ENCODE measurements around the gene ITPRID1. TPM values are rescaled to one million over a fixed set of nuclear protein-coding genes. Genes with fewer than 3 reads are reported as not detected.
"Not testable (repeated sequence)": the region's sequence is repeated elsewhere in the genome, so short reads cannot be mapped to it uniquely, and the experiment has no call there.

The ITPRID1 gene
- total and polyA plus RNA-seq, 3 experiments from 2014 or later, result not detected

DNA sequence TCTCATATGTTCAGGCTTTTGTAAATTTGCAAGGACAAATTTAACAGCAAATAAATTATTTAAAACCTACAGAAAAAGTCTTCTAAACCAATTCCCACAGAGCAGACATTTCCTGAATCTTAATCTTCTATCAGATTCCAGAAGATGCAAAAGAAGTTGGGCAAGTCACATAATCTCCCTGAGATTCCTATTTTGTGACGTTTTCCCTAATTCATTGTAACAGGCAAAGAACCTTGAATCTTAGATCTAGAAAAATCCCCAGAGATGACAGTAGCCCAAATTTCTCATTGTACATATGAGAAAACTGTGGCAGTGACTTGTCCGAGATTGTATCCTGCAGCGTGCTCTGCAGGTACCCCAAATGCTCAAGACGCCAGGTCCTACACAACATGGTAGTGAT lies 4.9 kb downstream of the ITPRID1 start:
- Mint-ChIP-seq H3K27ac (no peak overlapping the region), H3K36me3 (no peaks in the 10 kb centered on the region), H3K4me3 (no peak overlapping the region), H3K9me3 (peaks cover 2 to 14% (median 5%) of the 10 kb centered on the region in 5 donors), H3K4me1 (no peaks in the 10 kb centered on the region), H3K27me3 (no peaks in the 10 kb centered on the region)
- DNase-seq, result no peak
- CTCF ChIA-PET, result no interaction called here
- no peak overlapping the region for H3K27ac ChIP-seq (ENCODE audit: low read depth, low read length)
- H3K36me3 ChIP-seq (ENCODE audit: insufficient read depth, low read length), result no peaks in the 10 kb centered on the region
- no peak overlapping the region for H3K4me3 ChIP-seq (ENCODE audit: low read length)
- no peaks in the 10 kb centered on the region for H3K9me3 ChIP-seq (ENCODE audit: low read length)
- no peaks in the 10 kb centered on the region for H3K27me3 ChIP-seq (ENCODE audit: insufficient read depth, low read length, poor library complexity, severe bottlenecking)
- POLR2A ChIA-PET, result no interaction called here
- H3K4me1 ChIP-seq (ENCODE audit: insufficient read depth, low read length), result no peaks in the 10 kb centered on the region

DNA sequence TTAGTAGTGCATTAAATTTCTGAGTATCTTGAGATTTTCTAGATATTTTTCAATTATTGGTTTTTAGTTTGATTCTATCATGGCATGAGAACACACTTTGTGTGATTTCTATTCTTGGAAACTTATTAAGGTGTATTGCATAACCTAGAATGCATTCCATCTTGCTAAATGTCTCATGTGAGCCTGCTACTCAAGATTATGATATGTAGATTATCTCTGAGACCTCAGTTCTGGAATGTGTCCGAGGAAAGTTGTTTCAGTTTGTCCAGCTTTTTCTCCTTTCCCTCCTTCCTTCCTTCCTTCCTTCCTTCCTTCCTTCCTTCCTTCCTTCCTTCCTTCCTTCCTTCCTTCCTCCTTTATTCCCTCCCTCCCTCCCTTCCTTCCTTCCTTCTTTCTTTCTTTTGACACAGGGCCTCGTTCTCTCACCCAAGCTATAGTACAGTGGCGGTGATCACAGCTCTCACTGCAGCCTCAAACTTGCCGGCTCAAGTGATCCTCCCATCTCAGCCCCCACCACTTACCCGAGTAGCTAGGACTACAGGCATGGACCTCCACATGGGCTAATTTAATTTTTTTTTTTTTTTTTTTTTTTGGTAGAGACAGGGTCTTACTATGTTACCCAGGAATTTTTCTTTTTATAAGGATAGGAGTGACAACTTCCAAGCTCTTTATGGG lies 7.6 kb downstream of the ITPRID1 start:
- Mint-ChIP-seq H3K27me3 (no peaks in the 10 kb centered on the region), H3K4me1 (no peaks in the 10 kb centered on the region), H3K9me3 (peaks cover 2 to 9% (median 5%) of the 10 kb centered on the region in 5 donors), H3K36me3 (no peaks in the 10 kb centered on the region), H3K27ac (no peak overlapping the region), H3K4me3 (no peak overlapping the region)
- H3K9me3 ChIP-seq (ENCODE audit: low read length), result no peaks in the 10 kb centered on the region
- CTCF ChIA-PET, result no interaction called here
- H3K27me3 ChIP-seq (ENCODE audit: insufficient read depth, low read length, poor library complexity, severe bottlenecking), result no peaks in the 10 kb centered on the region
- DNase-seq, result no peak
- no peak overlapping the region for H3K27ac ChIP-seq (ENCODE audit: low read depth, low read length)
- no peak overlapping the region for H3K4me3 ChIP-seq (ENCODE audit: low read length)
- no peaks in the 10 kb centered on the region for H3K4me1 ChIP-seq (ENCODE audit: insufficient read depth, low read length)
- POLR2A ChIA-PET, result no interaction called here
- H3K36me3 ChIP-seq (ENCODE audit: insufficient read depth, low read length), result no peaks in the 10 kb centered on the region

- H3K4me3 Mint-ChIP-seq, result no peak overlapping the region
- no peaks in the 10 kb centered on the region for H3K36me3 Mint-ChIP-seq
- Histone ChIP-seq H3K27ac (ENCODE audit: low read depth, low read length) (no peak overlapping the region), H3K36me3 (ENCODE audit: insufficient read depth, low read length) (no peaks in the 10 kb centered on the region), H3K27me3 (ENCODE audit: insufficient read depth, low read length, poor library complexity, severe bottlenecking) (no peaks in the 10 kb centered on the region), H3K4me3 (ENCODE audit: low read length) (no peak overlapping the region), H3K9me3 (ENCODE audit: low read length) (no peaks in the 10 kb centered on the region), H3K4me1 (ENCODE audit: insufficient read depth, low read length) (no peaks in the 10 kb centered on the region)
- no peak for DNase-seq
- H3K27me3 Mint-ChIP-seq, result no peaks in the 10 kb centered on the region
- ChIA-PET CTCF (no interaction called here), POLR2A (no interaction called here)
- peaks cover 0 to 15% (median 5%) of the 10 kb centered on the region in 5 donors for H3K9me3 Mint-ChIP-seq
- no peak overlapping the region for H3K27ac Mint-ChIP-seq
- H3K4me1 Mint-ChIP-seq, result no peaks in the 10 kb centered on the region
These were observed 13.0 kb downstream of the ITPRID1 start for GRCh38 chr7:31526864-31527263.

GRCh38 chr7:31529103-31529502 lies 15.2 kb downstream of the ITPRID1 start:
- ChIA-PET POLR2A (no interaction called here), CTCF (no interaction called here)
- Mint-ChIP-seq H3K27ac (no peak overlapping the region), H3K27me3 (no peaks in the 10 kb centered on the region), H3K36me3 (no peaks in the 10 kb centered on the region), H3K4me3 (no peak overlapping the region), H3K4me1 (no peaks in the 10 kb centered on the region), H3K9me3 (peaks cover 0 to 20% (median 3%) of the 10 kb centered on the region in 5 donors)
- Histone ChIP-seq H3K4me1 (ENCODE audit: insufficient read depth, low read length) (no peaks in the 10 kb centered on the region), H3K9me3 (ENCODE audit: low read length) (no peaks in the 10 kb centered on the region), H3K4me3 (ENCODE audit: low read length) (no peak overlapping the region), H3K27me3 (ENCODE audit: insufficient read depth, low read length, poor library complexity, severe bottlenecking) (no peaks in the 10 kb centered on the region), H3K36me3 (ENCODE audit: insufficient read depth, low read length) (no peaks in the 10 kb centered on the region), H3K27ac (ENCODE audit: low read depth, low read length) (no peak overlapping the region)
- DNase-seq, result no peak

GRCh38 chr7:31540651-31541185 lies 26.8 kb downstream of the ITPRID1 start:
- H3K9me3 ChIP-seq (ENCODE audit: low read length); H3K4me1 ChIP-seq (ENCODE audit: insufficient read depth, low read length); H3K36me3 ChIP-seq (ENCODE audit: insufficient read depth, low read length); H3K27me3 Mint-ChIP-seq; H3K36me3 Mint-ChIP-seq; CTCF ChIA-PET; DNase-seq; H3K4me3 Mint-ChIP-seq; H3K27me3 ChIP-seq (ENCODE audit: insufficient read depth, low read length, poor library complexity, severe bottlenecking); H3K4me3 ChIP-seq (ENCODE audit: low read length); POLR2A ChIA-PET; H3K4me1 Mint-ChIP-seq; H3K27ac Mint-ChIP-seq; H3K27ac ChIP-seq (ENCODE audit: low read depth, low read length): not testable (repeated sequence)
- peaks cover 3 to 13% (median 6%) of the 10 kb centered on the region in 5 donors for H3K9me3 Mint-ChIP-seq

DNA sequence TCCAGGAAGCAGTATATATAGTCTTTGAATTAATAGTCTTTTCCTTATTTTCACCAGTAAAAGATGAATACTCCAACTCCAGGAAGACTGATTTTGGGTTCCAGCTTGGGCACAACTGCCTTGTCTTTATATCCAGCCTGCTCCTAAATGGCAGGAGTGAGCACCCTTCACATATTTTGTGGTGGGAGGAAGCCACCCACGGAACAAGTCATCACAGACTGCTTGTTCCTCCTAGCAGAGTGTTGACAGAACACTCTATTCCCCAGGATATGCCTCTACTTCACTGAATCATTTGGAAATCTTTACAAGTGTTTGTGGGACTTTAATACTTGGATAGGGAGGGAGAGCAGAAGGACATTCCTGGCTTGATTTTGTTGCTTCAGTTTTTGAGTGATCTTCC lies 31.7 kb downstream of the ITPRID1 start:
- Histone ChIP-seq H3K27me3 (ENCODE audit: insufficient read depth, low read length, poor library complexity, severe bottlenecking) (no peaks in the 10 kb centered on the region), H3K4me1 (ENCODE audit: insufficient read depth, low read length) (no peaks in the 10 kb centered on the region), H3K9me3 (ENCODE audit: low read length) (no peaks in the 10 kb centered on the region), H3K27ac (ENCODE audit: low read depth, low read length) (no peak overlapping the region), H3K4me3 (ENCODE audit: low read length) (no peak overlapping the region), H3K36me3 (ENCODE audit: insufficient read depth, low read length) (no peaks in the 10 kb centered on the region)
- Mint-ChIP-seq H3K36me3 (no peaks in the 10 kb centered on the region), H3K27me3 (no peaks in the 10 kb centered on the region), H3K4me1 (no peaks in the 10 kb centered on the region), H3K4me3 (no peak overlapping the region), H3K9me3 (peaks cover 0 to 10% (median 5%) of the 10 kb centered on the region in 5 donors), H3K27ac (no peak overlapping the region)
- CTCF ChIA-PET, result no interaction called here
- no peak for DNase-seq
- POLR2A ChIA-PET, result no interaction called here

GRCh38 chr7:31549611-31550010 lies 35.7 kb downstream of the ITPRID1 start:
- ChIA-PET CTCF (no interaction called here), POLR2A (no interaction called here)
- peaks cover 0 to 12% (median 6%) of the 10 kb centered on the region in 5 donors for H3K9me3 Mint-ChIP-seq
- H3K27ac Mint-ChIP-seq, result no peak overlapping the region
- H3K27me3 Mint-ChIP-seq, result no peaks in the 10 kb centered on the region
- Histone ChIP-seq H3K27me3 (ENCODE audit: insufficient read depth, low read length, poor library complexity, severe bottlenecking) (no peaks in the 10 kb centered on the region), H3K27ac (ENCODE audit: low read depth, low read length) (no peak overlapping the region), H3K9me3 (ENCODE audit: low read length) (no peaks in the 10 kb centered on the region), H3K4me3 (ENCODE audit: low read length) (no peak overlapping the region), H3K4me1 (ENCODE audit: insufficient read depth, low read length) (no peaks in the 10 kb centered on the region), H3K36me3 (ENCODE audit: insufficient read depth, low read length) (no peaks in the 10 kb centered on the region)
- no peak overlapping the region for H3K4me3 Mint-ChIP-seq
- H3K4me1 Mint-ChIP-seq, result no peaks in the 10 kb centered on the region
- no peaks in the 10 kb centered on the region for H3K36me3 Mint-ChIP-seq
- no peak for DNase-seq

DNA sequence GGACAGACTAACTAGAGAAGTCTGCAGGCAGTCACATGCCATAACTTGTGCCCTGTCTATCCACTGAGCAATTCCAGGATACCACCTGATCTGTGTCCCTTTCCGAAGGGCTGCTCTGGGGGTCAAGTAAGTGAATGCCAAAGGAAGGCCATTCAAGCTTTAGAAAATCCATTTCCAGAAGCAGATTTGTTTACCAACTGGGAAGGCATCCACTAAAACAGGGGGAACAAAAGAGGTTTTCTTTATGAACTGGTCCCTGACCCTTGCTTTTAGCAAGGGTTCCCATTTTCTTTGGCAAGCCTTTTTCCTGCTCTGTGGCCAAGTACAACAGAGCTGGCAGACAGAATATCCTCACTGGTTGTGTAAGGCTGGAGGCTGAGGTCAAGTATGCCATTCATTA lies 36.5 kb downstream of the ITPRID1 start:
- POLR2A ChIA-PET, result no interaction called here
- peaks cover 0 to 9% (median 4%) of the 10 kb centered on the region in 5 donors for H3K9me3 Mint-ChIP-seq
- no peaks in the 10 kb centered on the region for H3K27me3 Mint-ChIP-seq
- H3K27ac ChIP-seq (ENCODE audit: low read depth, low read length), result no peak overlapping the region
- H3K4me3 Mint-ChIP-seq, result no peak overlapping the region
- CTCF ChIA-PET, result no interaction called here
- no peak overlapping the region for H3K4me3 ChIP-seq (ENCODE audit: low read length)
- H3K36me3 ChIP-seq (ENCODE audit: insufficient read depth, low read length), result no peaks in the 10 kb centered on the region
- H3K4me1 Mint-ChIP-seq, result no peaks in the 10 kb centered on the region
- no peaks in the 10 kb centered on the region for H3K4me1 ChIP-seq (ENCODE audit: insufficient read depth, low read length)
- no peaks in the 10 kb centered on the region for H3K27me3 ChIP-seq (ENCODE audit: insufficient read depth, low read length, poor library complexity, severe bottlenecking)
- no peak overlapping the region for H3K27ac Mint-ChIP-seq
- DNase-seq, result no peak
- H3K9me3 ChIP-seq (ENCODE audit: low read length), result no peaks in the 10 kb centered on the region
- no peaks in the 10 kb centered on the region for H3K36me3 Mint-ChIP-seq

All from CD8-positive, alpha-beta memory T cell (primary cell).